Measurements from ENCODE around the gene P2RX1. TPM values are rescaled to one million over a fixed set of nuclear protein-coding genes. Genes with fewer than 3 reads are reported as not detected.
A peak's percentile ranks its signal among the peaks of the same experiment; 100 is the strongest.

Gene P2RX1
- total RNA-seq, 1 donor from 2014 or later = 8.7 TPM

DNA sequence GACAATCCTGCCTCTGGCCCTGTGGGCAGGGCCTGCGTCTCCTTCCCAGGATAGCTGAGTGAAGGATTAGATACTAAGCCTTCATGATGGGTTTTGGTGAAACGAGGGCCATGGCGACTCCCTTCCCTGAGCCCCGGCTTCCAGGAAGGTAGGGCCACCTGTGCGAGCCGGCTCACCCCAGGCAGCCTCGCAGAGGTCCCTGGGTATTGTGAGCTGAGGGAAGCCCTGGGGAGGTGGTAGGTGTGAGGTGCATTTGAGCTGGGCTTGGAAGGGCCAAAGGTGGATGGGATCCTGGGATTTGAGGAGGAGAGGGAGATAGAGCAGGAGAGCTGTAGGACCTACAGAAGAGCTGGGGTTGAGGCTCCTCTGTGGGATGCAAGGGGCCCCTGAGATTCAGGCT, 6.5 kb upstream of the P2RX1 start:
- H3K27me3 ChIP-seq (ENCODE audit: low read depth) = no peaks in the 10 kb centered on the region
- ATAC-seq (no peak), DNase-seq (no peak)
- intact Hi-C loops (cut with DNase I) = no loop called here
- H3K9me3 ChIP-seq = no peaks in the 10 kb centered on the region
- H3K27ac ChIP-seq = no peak overlapping the region
- peaks cover 5% of the 10 kb centered on the region for H3K36me3 ChIP-seq
- H3K4me1 ChIP-seq = no peaks in the 10 kb centered on the region
- TF ChIP-seq, protein P1, sequence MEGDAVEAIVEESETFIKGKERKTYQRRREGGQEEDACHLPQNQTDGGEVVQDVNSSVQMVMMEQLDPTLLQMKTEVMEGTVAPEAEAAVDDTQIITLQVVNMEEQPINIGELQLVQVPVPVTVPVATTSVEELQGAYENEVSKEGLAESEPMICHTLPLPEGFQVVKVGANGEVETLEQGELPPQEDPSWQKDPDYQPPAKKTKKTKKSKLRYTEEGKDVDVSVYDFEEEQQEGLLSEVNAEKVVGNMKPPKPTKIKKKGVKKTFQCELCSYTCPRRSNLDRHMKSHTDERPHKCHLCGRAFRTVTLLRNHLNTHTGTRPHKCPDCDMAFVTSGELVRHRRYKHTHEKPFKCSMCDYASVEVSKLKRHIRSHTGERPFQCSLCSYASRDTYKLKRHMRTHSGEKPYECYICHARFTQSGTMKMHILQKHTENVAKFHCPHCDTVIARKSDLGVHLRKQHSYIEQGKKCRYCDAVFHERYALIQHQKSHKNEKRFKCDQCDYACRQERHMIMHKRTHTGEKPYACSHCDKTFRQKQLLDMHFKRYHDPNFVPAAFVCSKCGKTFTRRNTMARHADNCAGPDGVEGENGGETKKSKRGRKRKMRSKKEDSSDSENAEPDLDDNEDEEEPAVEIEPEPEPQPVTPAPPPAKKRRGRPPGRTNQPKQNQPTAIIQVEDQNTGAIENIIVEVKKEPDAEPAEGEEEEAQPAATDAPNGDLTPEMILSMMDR (IDR thresholded peaks at IDR 0.05) = no peak
- no peak overlapping the region for H3K4me3 ChIP-seq

DNA sequence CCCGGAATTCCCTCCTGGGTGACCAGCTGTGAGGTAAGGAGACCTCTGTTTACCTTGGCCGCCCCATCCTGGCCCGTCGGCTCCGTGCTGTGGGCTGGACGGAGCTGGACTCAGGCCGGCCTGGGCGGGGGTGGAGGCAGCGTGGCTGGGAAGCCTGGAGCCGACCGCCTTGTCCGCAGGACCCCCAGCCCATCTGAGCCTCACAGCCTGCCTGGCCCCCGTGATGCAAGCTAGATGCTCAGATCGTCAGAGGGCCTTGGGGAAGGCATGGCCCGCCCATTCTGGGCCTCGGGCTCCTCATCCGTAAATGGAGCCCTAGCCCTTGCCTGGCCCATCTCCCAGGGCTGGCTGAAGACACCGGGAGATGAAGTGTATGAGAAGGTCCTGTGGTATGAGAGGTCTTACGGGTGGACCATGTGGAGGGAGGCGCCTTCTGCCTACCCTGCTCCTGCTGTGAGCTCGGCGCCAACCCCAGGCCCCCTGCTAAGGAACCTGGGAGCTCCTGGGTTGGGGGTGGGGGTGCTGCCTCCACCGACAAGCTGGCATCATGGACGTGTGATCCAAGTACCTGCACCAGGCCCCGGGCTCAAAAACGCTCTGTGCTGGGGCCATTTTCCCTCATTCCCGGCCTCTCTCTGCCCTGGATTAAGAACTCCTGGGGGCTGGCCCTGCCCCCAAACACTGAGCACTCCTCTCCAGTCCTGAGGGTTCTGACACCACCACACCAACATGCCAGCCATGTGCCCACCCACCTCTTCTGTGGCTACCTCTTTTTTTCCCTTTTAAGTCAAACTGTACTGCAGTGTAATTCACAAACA, 5.4 kb upstream of the P2RX1 start:
- no peak for DNase-seq
- Histone ChIP-seq H3K9me3 (no peaks in the 10 kb centered on the region), H3K36me3 (no peaks in the 10 kb centered on the region), H3K4me3 (no peak overlapping the region), H3K27me3 (ENCODE audit: low read depth) (no peaks in the 10 kb centered on the region), H3K4me1 (peaks cover 10% of the 10 kb centered on the region), H3K27ac (no peak overlapping the region)
- intact Hi-C loops (cut with DNase I) = no loop called here
- no peak for ATAC-seq
- TF ChIP-seq, protein P1 (IDR thresholded peaks at IDR 0.05) = no peak

DNA sequence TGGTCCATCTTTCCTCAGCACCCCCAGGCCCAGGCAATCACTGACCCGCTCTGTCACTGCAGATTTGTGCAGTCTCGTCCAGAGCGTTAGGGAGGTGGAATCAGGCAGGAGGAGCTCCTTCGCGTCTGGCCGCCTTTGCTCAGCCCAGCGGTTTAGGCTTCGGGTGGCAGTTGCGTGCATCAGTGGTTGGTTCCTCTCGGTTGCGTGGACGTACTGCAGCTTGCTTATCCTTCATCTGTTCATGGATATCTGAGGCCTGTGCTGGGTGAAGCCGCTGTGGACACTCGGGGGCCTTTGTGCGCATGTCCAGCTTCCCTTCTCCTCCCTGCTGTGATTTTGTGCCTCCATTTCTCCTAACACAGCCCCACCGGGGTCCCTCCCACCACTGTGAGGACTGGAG, 4.7 kb upstream of the P2RX1 start:
- ATAC-seq (no peak), DNase-seq (no peak)
- Histone ChIP-seq H3K4me3 (no peak overlapping the region), H3K27me3 (ENCODE audit: low read depth) (no peaks in the 10 kb centered on the region), H3K4me1 (peaks cover 17% of the 10 kb centered on the region), H3K27ac (no peak overlapping the region), H3K9me3 (no peaks in the 10 kb centered on the region), H3K36me3 (no peaks in the 10 kb centered on the region)
- intact Hi-C loops (cut with DNase I) = no loop called here
- TF ChIP-seq, protein P1 (IDR thresholded peaks at IDR 0.05) = no peak

DNA sequence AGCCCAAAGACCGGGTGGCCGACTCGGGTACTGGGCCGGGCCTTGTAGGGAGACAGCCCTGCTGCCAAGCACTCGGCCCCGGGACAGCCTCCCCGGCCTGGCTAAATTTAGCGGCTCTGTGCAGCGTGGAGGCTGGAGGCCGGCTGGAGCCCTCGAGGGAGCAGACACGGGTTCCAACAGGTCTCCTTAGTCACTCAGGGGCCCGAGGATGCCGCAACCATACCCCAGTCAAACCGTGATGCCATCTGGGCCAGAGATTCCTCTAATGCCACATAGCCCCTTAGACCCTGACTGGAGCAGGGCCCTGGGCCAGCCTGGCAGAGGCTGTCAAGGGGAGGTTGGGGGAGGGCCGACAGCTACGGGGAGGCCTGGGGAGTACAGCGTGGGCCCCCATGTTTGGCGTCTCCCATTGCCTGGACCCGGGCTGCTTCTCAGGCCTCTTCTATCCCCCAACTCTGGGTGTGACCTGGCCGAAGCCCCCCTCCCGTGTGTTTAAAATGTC, 2.9 kb upstream of the P2RX1 start:
- ATAC-seq = no peak
- TF ChIP-seq, protein P1 (IDR thresholded peaks at IDR 0.05) = no peak
- intact Hi-C loops (cut with DNase I) = no loop called here
- no peak for DNase-seq
- no peaks in the 10 kb centered on the region for H3K36me3 ChIP-seq
- no peaks in the 10 kb centered on the region for H3K27me3 ChIP-seq (ENCODE audit: low read depth)
- H3K9me3 ChIP-seq = no peaks in the 10 kb centered on the region
- H3K4me3 ChIP-seq = no peak overlapping the region
- peaks cover 23% of the 10 kb centered on the region for H3K4me1 ChIP-seq
- peak overlapping the region; percentile 24 for H3K27ac ChIP-seq

DNA sequence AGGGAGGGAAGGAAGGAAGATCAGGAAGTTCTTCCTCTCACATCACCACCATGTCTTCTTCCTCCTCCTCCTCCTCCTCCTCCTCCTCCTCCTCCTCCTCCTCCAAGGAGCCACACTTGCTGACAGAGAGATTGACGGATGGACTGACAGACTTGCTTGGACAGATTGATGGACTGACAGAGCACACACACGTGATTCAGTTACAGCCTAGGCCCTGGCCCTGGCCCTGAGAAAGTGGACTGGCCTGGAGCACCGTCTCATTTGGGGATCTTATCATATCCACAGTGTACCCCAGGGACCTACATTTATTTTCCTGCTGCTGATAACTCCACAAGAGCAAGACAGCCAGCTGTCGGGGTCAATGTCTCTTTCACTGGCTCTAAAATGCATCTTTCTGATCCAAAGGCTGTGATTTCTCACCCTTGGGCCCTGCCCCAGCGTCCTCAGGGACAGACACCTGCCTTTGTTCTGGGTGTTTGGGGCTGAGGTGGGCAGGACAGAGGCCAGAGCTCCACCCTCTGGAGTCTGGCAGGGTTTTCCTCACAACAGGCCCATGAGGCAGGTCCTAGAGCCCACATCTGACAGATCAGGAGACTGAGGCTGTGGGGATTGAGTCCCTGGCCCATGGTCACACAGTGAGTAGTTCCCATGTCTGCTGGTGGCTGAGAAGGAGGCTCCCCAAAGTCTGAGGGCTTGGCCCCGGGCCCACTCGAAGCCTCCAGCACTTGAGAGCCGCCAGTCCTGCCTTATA, 2.3 kb upstream of the P2RX1 start:
- Histone ChIP-seq H3K27me3 (ENCODE audit: low read depth) (no peaks in the 10 kb centered on the region), H3K9me3 (no peaks in the 10 kb centered on the region), H3K4me1 (peaks cover 29% of the 10 kb centered on the region), H3K27ac (peak overlapping the region; percentile 24), H3K36me3 (no peaks in the 10 kb centered on the region), H3K4me3 (no peak overlapping the region)
- DNase-seq = no peak
- no peak for ATAC-seq
- intact Hi-C loops (cut with DNase I) = no loop called here
- TF ChIP-seq, protein P1 (IDR thresholded peaks at IDR 0.05) = no peak

Measured in lower lobe of right lung (tissue), 2 donors.